ENCODE results near the gene PARVG. TPM values are rescaled to one million over a fixed set of nuclear protein-coding genes. Genes with fewer than 3 reads are reported as not detected.

PARVG gene
- total RNA-seq, 2 experiments from 2014 or later = 58.5 to 59.5 TPM

DNA sequence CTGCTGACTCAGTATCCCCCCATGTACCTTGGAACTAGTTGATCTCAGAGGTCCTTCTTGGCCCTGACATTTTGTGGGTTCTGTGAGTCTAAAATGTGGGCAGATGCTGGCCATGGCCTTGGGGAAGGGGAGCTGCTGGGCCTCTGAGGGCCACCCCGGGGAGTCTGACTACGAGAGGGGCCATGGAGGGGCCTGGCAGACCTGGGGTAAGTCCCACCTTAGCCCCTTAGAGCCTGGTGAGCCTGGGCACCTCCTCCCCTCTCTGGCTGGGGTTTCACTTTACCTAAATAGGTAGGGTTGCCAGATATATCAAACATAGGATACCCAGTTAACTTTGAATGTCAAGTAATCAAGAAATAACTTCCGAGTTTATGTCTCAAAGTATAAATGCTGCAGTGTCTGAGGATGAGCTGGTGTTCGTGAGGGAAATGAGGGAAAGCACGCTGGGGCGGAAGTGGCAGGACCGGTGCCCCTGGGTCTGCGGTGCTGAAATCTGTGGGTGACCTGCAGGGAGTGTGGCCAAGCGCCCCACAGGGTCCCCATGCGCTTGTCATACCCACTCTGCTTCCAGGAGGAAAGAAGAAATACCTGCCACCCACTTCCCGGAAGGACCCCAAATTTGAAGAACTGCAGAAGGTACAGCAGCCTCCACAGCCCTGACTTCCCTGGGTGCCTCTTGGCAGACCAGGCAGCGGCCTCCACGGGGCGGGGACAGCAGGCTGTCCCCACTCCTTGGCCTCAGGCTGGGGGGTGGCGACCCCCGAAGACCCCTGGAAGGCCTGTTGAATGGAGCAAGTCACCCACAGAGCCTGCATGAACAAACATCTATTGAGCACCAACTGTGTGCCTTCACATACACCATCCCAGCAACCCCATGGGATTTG lies 4.8 kb downstream of the PARVG start:
- ChIA-PET CTCF (no interaction called here), POLR2A (no interaction called here)
- Mint-ChIP-seq H3K9me3 (no peaks in the 10 kb centered on the region), H3K27ac (no peak overlapping the region), H3K4me1 (ENCODE audit: low read depth) (peaks cover 20% of the 10 kb centered on the region), H3K27me3 (no peaks in the 10 kb centered on the region), H3K4me3 (no peak overlapping the region), H3K36me3 (peaks cover 5% of the 10 kb centered on the region)
- intact Hi-C loops (cut with micrococcal nuclease) = no loop called here
- no peak for DNase-seq

DNA sequence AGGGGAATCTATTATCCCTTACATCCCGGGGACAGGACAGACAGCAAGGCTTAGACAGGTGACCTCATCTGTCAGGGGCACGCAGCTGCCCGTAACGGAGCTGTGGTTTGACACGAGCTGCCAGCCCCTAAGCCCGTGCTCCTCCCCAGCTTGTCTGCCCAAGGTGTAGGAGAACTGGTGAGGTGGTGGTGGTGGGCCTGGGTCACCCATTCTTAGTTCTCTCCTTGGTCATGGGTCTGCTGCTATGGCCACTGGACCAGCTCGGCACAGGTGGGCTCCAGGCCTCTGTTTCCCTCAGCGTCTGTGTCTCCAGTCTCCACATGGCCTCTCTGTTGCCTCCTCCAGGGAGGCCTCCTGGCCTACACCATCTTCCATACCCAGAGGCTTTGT lies 5.4 kb downstream of the PARVG start:
- H3K27me3 Mint-ChIP-seq = no peaks in the 10 kb centered on the region
- no peak overlapping the region for H3K4me3 Mint-ChIP-seq
- intact Hi-C loops (cut with micrococcal nuclease) = no loop called here
- DNase-seq = no peak
- peaks cover 16% of the 10 kb centered on the region for H3K4me1 Mint-ChIP-seq (ENCODE audit: low read depth)
- H3K9me3 Mint-ChIP-seq = no peaks in the 10 kb centered on the region
- ChIA-PET POLR2A (no interaction called here), CTCF (no interaction called here)
- H3K36me3 Mint-ChIP-seq = peaks cover 5% of the 10 kb centered on the region
- H3K27ac Mint-ChIP-seq = no peak overlapping the region

DNA sequence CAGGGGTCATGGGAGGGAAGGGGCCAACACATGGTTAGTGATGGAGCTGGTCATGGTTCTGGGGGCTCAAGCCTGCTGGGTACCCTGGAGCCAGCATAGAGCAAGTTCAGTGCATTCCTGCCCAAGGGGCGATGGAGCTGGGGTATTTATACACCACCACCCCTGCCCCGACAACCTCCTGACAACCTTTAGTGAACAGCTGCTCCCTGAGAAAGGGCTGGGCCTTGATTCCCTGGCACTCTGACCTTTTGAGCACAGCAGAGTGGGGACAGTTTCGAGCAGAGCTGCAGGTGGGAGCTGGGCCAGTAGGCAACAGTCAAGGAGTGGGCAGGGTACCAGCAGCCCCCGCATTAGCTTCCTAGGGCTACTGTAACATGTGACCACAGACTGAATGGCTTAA lies 6.0 kb downstream of the PARVG start:
- Mint-ChIP-seq H3K4me1 (ENCODE audit: low read depth) (peaks cover 21% of the 10 kb centered on the region), H3K27me3 (no peaks in the 10 kb centered on the region), H3K4me3 (no peak overlapping the region), H3K36me3 (peaks cover 6% of the 10 kb centered on the region), H3K27ac (no peak overlapping the region), H3K9me3 (no peaks in the 10 kb centered on the region)
- ChIA-PET POLR2A (no interaction called here), CTCF (no interaction called here)
- DNase-seq = no peak
- intact Hi-C loops (cut with micrococcal nuclease) = no loop called here

DNA sequence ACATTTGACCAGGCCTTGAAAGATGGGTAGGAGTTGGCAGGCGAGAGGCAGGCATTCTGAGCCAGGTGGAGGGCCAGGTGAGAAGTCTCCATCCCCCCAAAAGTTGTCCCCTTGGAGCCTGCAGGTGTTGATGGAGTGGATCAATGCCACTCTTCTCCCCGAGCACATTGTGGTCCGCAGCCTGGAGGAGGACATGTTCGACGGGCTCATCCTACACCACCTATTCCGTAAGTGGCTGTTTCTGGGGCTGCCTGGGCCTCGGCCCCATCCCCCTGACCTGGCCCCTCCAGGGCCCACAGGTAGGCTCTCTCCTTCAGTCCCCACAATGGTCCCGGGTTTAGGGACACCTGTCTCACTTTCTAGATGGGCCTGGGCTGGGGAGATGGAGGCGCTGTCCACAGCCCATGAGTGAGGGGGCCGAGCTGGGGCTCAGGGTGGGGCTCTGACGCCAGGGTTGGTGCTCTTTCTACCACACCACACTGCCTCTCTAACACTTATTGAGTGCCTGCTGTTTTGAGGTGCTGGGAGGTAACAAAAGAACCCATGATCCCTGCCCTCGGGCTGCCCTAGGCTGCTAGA lies 7.0 kb downstream of the PARVG start:
- POLR2A ChIA-PET = no interaction called here
- no peak for DNase-seq
- no peaks in the 10 kb centered on the region for H3K27me3 Mint-ChIP-seq
- no peak overlapping the region for H3K4me3 Mint-ChIP-seq
- H3K36me3 Mint-ChIP-seq = peaks cover 3% of the 10 kb centered on the region
- no peaks in the 10 kb centered on the region for H3K9me3 Mint-ChIP-seq
- H3K4me1 Mint-ChIP-seq (ENCODE audit: low read depth) = peaks cover 22% of the 10 kb centered on the region
- CTCF ChIA-PET = no interaction called here
- intact Hi-C loops (cut with micrococcal nuclease) = no loop called here
- H3K27ac Mint-ChIP-seq = no peak overlapping the region

DNA sequence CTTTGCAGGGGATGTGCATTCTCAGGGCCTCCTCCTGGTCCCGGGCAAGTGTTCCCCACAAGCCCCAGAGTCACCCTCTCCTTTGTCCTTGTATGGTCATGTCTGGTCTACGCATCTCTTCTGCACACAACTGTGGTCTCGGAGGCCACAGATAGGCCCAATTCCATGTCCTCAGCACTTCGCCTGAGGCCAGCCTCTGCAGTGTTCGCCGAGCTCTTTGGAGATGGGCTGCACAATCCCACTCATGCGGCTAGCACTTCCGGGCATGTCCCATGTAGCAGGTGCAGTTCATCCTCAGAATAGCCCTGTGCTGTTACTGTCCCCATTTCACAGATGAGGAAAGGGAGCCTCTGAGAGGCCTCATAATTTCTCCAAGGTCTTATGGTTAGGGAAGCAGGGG lies 7.6 kb downstream of the PARVG start:
- Mint-ChIP-seq H3K36me3 (peaks cover 4% of the 10 kb centered on the region), H3K4me3 (no peak overlapping the region), H3K9me3 (no peaks in the 10 kb centered on the region), H3K4me1 (ENCODE audit: low read depth) (peaks cover 25% of the 10 kb centered on the region), H3K27ac (no peak overlapping the region), H3K27me3 (no peaks in the 10 kb centered on the region)
- POLR2A ChIA-PET = no interaction called here
- no peak for DNase-seq
- intact Hi-C loops (cut with micrococcal nuclease) = no loop called here
- CTCF ChIA-PET = no interaction called here

DNA sequence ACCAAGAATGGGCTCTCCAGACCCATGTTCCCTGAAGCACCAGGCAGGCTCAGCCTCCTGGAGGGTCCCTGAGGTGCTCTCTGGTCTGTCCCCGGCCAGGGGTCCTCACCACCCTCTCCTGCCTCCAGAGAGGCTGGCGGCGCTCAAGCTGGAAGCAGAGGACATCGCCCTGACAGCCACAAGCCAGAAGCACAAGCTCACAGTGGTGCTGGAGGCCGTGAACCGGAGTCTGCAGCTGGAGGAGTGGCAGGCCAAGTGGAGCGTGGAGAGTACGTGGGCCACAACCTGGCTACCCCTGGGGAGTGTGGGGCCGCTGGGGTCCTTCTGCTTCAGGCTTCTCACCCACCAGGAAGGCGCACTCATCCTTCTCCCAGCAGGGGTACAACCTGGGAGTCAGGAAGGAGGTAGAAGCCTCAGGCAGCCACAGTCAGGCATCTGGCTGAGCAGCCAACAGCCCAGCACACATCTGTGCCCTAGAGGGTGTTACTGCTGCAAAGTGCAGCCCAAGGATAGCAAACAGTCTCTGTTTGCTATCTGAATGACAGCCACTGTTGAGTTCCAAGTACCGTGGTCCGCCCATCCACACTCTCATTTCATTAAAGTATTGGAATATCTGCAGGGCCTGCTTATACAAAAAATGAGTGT lies 8.4 kb downstream of the PARVG start:
- Mint-ChIP-seq H3K4me3 (no peak overlapping the region), H3K4me1 (ENCODE audit: low read depth) (peaks cover 30% of the 10 kb centered on the region), H3K27me3 (no peaks in the 10 kb centered on the region), H3K36me3 (peaks cover 8% of the 10 kb centered on the region), H3K27ac (no peak overlapping the region), H3K9me3 (no peaks in the 10 kb centered on the region)
- intact Hi-C loops (cut with micrococcal nuclease) = no loop called here
- no peak for DNase-seq
- POLR2A ChIA-PET = interaction anchor here (3.0 kb wide), 1 partner anchor 7 kb away, joined by 13 read pairs; the partner anchor contains the start of gene PARVG
- CTCF ChIA-PET = no interaction called here

DNA sequence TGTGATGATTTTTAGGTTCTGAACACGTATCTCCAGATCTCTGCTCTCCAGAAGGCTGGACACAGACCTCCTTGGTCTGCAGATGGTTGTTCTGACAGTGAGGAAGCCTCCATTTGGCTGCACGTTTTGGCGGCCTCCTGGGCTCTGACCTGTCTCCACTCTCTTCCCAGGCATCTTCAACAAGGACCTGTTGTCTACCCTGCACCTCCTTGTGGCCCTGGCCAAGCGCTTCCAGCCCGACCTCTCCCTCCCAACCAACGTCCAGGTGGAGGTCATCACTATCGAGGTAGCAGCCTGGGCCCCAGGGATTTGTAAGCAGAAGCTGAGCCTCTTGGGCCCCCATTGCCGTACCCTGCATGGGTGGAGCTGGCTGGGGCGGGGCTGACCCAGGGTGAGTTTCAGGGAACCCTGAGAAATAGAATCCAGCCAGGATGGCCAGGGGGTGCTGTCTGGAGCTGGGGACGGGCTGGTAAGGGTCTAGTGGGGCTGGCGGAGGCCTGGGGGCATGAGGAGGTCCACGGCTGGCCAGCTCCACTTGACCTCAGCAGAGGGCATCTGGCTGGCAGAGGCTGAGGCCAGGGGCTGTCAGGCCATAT lies 9.8 kb downstream of the PARVG start:
- POLR2A ChIA-PET = interaction anchor here (3.0 kb wide), 1 partner anchor 9 kb away, joined by 13 read pairs; the partner anchor contains the start of gene PARVG
- intact Hi-C loops (cut with micrococcal nuclease) = no loop called here

DNA sequence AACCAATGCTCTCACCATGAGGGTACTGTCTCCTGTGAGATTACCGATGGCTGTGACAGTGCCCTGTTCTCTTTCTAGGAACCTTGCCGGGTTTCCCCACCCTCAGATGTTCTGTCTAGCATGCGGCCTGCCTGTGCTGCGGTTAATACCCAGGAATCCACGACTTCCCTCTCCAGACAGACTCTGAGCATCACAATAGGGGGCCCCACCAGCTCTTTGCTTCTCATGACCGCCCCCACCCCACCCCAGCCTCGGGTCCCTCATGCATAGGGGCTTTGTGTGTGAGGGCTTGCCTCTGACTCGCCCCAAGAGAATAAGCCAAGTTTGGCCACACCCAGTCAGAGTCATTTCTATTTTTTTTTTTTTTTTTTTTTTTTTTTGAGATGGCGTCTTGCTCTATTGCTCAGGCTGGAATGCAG lies 10.3 kb downstream of the PARVG start:
- peak; percentile 74 for DNase-seq
- H3K36me3 Mint-ChIP-seq = peaks cover 18% of the 10 kb centered on the region
- ChIA-PET POLR2A (interaction anchor here (3.0 kb wide), 1 partner anchor 9 kb away, joined by 13 read pairs; the partner anchor contains the start of gene PARVG), CTCF (no interaction called here)
- H3K4me3 Mint-ChIP-seq = no peak overlapping the region
- intact Hi-C loops (cut with micrococcal nuclease) = loop anchor here (1.0 kb wide), 1 partner anchor 9 kb away; no protein-coding TSS in a partner anchor
- no peaks in the 10 kb centered on the region for H3K9me3 Mint-ChIP-seq
- no peak overlapping the region for H3K27ac Mint-ChIP-seq
- H3K27me3 Mint-ChIP-seq = no peaks in the 10 kb centered on the region
- peaks cover 34% of the 10 kb centered on the region for H3K4me1 Mint-ChIP-seq (ENCODE audit: low read depth)

More for the DNA sequence above, 9.8 kb downstream of the PARVG start:
- peaks cover 34% of the 10 kb centered on the region for H3K4me1 Mint-ChIP-seq (ENCODE audit: low read depth)
- H3K9me3 Mint-ChIP-seq = no peaks in the 10 kb centered on the region
- no peak overlapping the region for H3K4me3 Mint-ChIP-seq
- no peaks in the 10 kb centered on the region for H3K27me3 Mint-ChIP-seq
- no peak overlapping the region for H3K27ac Mint-ChIP-seq
- CTCF ChIA-PET = interaction anchor here (0.6 kb wide), 1 partner anchor 197 kb away, joined by 4 read pairs; no protein-coding TSS in a partner anchor
- H3K36me3 Mint-ChIP-seq = peaks cover 18% of the 10 kb centered on the region
- DNase-seq = no peak

DNA sequence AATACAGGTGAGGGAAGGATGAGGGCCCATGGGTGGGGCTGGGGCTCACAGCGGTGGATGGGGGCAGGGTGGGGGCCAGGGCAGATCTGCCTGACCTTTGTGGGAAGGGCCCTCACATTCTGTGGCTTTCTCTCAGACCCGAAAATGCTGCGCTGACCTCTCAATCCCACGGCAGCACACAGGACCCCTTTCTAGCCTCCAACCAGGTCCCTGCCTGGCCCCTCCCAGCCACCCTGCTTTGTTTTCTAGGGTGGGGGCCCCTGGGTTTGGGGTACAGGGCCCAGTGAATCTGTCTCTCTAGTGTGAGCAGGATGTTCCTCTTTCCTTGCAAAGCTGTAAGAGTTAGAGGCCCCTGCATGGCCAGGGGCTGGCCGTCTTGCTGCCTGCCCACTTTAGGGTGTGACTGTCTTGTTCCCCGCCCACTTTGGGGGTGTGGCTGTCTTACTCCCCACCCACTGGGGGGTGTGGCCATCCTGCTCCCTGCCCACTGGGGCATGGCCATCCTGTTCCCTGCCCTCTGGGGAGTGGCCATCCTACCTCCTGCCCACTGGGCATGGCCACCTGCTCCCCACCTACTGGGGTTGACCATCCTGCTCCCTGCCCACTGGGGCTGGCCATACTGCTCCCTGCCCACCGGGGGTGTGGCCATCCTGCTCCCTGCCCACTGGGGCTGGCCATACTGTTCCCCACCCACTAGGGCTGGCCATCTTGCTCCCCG lies 11.5 kb downstream of the PARVG start:
- Mint-ChIP-seq H3K36me3 (peaks cover 18% of the 10 kb centered on the region), H3K4me1 (ENCODE audit: low read depth) (peaks cover 34% of the 10 kb centered on the region), H3K4me3 (no peak overlapping the region), H3K27ac (no peak overlapping the region), H3K9me3 (no peaks in the 10 kb centered on the region), H3K27me3 (no peaks in the 10 kb centered on the region)
- intact Hi-C loops (cut with micrococcal nuclease) = no loop called here
- DNase-seq = peak; percentile 72
- ChIA-PET CTCF (interaction anchor here (1.7 kb wide), 1 partner anchor 493 kb away, joined by 5 read pairs; no protein-coding TSS in a partner anchor), POLR2A (interaction anchor here (3.0 kb wide), 1 partner anchor 10 kb away, joined by 13 read pairs; the partner anchor contains the start of gene PARVG)

DNA sequence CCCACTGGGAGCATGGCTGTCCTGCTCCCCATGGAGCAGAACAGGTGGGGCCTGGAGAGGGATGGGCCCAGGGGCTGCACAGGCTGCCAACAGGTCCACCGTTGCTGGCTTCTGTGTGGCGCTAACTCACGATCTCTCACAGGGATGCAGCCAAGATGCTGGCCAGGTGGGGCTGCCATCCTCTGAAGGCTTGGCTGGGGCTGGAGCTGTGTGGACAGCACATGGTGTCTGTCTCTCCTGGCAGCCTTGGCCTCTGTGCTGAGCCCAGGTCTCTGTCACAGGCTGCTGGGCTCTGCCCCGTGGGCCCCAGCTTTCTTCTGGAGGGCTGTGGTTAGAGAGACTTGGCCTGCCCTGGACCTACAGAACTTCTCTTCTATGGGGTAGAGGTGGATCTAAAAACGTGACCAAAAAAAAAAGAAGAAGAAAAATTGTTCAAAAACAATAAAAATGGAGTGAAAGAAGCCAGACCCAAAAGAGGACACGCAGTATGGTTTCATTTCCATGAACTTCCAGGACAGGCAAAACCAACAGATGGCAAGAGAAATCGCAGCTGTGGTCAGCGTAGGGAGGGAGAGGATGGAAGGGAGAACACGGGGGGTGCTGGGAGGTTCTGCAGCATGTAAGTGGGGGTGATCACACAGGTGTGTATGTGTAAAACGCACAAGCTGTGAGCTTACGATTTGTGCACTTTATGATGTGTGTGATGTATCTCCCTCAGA lies 12.2 kb downstream of the PARVG start:
- POLR2A ChIA-PET = interaction anchor here (1.0 to 1.3 kb wide), 2 partner anchors 12 to 32 kb away, joined by 3 to 4 read pairs; no protein-coding TSS in a partner anchor
- intact Hi-C loops (cut with micrococcal nuclease) = no loop called here

DNA sequence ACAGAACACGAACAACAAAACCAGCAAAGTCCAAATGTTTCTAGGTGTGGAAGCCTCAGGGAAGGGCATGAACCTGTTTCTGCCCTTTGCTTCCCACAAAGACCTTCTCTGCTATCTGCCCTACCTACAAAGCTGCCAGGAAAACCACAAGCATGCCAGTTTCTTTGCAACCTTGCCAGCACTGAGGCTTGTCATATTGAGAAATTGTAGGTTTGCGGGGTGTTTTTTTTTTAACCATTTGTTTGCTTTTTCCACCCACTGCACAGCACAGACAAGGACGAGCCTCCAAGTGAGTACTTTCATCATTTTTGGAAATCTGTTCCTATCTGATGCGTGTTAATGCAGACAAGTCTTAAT lies 12.8 kb downstream of the PARVG start:
- H3K4me3 Mint-ChIP-seq = no peak overlapping the region
- CTCF ChIA-PET = interaction anchor here (0.6 to 1.7 kb wide), 3 partner anchors 181 to 492 kb away, joined by 3 to 5 read pairs (median 3); no protein-coding TSS in a partner anchor
- DNase-seq = peak; percentile 55
- POLR2A ChIA-PET = interaction anchor here (1.0 to 1.3 kb wide), 2 partner anchors 12 to 32 kb away, joined by 3 to 4 read pairs; no protein-coding TSS in a partner anchor
- peaks cover 34% of the 10 kb centered on the region for H3K4me1 Mint-ChIP-seq (ENCODE audit: low read depth)
- H3K27ac Mint-ChIP-seq = no peak overlapping the region
- no peaks in the 10 kb centered on the region for H3K27me3 Mint-ChIP-seq
- no peaks in the 10 kb centered on the region for H3K9me3 Mint-ChIP-seq
- H3K36me3 Mint-ChIP-seq = peaks cover 20% of the 10 kb centered on the region
- intact Hi-C loops (cut with micrococcal nuclease) = no loop called here

More for the DNA sequence above, 12.2 kb downstream of the PARVG start:
- Mint-ChIP-seq H3K36me3 (peaks cover 18% of the 10 kb centered on the region), H3K27me3 (no peaks in the 10 kb centered on the region), H3K9me3 (no peaks in the 10 kb centered on the region), H3K27ac (no peak overlapping the region), H3K4me1 (ENCODE audit: low read depth) (peaks cover 34% of the 10 kb centered on the region), H3K4me3 (no peak overlapping the region)
- no peak for DNase-seq
- CTCF ChIA-PET = interaction anchor here (0.6 to 1.7 kb wide), 3 partner anchors 180 to 492 kb away, joined by 3 to 5 read pairs (median 3); no protein-coding TSS in a partner anchor
